ENCODE results near the gene THBS4. TPM values are rescaled to one million over a fixed set of nuclear protein-coding genes. Genes with fewer than 3 reads are reported as not detected.

The THBS4 gene
- 0.79 and 0.98 TPM in 2 replicates for total RNA-seq

GRCh38 chr5:80034962-80035821 is at the start of gene THBS4:
Gene THBS4 (plus strand): TSS chr5:80035348. CDS start chr5:80035538, 190 bp downstream.

DNA sequence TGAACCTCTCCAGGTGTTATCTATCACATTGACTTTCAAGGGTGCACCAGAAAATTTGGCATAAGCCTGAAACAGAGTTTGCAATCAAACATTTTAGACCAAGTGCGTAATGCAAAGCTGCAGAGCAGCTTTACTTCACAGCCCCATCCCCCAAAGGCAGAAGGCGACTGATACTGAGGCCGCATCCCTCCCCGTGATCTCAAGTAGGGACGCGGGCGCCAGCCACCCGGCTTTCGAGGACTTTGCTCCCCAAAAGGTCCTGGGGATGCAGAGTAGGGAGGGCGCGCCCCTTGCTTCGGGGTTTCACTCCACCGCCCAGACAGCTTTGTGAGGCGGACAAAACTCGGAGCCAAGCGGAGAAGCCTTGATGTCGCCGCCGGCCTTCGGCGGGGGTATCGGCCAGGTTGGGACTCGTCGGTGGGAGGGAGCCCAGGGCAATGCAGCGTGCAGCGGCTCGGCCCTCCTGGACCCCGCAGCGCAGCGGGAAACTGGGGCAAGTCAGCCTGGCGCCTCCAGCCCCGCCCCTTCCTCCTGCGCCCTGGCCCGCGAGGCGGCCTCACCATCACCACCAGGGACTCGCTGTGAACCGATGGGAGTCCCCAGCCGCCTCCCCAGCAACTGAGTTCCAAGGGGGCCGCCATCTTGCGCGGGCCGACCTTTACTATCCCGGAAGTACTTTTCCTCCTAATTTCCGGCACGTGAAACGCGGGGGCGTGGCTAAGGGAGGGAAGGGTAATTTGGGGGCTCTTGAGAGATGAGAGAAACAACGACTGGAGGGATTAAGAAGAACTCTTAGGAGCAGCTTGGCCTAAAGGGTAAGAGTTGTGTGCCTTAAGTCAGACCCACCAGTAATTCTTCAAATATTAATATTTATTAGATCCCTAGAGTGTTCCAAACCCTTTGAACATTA is 44.3 kb upstream of the THBS4 start, which contains the start of gene MTX3:
MTX3 (minus strand) TSS at position 665 of the 910 bp plus-strand sequence; CDS start at position 641, 24 bp downstream.

Small RNAs within 50 kb of the gene (small RNA-seq; reads per million reads assigned to genes)
- not detected for gene TRMT112P2

Other genes starting within 250 kb of the THBS4 start
- 9.8 and 12.1 TPM in 2 replicates for gene MTX3, start 44.1 kb upstream of the THBS4 start, total RNA-seq
- 16.7 and 19.2 TPM in 2 replicates for gene SERINC5, start 220.7 kb downstream of the THBS4 start, total RNA-seq